GM20431 (cell line): ENCODE results near the gene RGS19.
"Not testable (repeated sequence)": the region's sequence is repeated elsewhere in the genome, so short reads cannot be mapped to it uniquely, and the experiment has no call there.

Experiments
- in situ Hi-C: fragments of 300-500 bp; cut with MseI, MboI; formaldehyde crosslinking; loops from one replicate; pipeline ENCODE4 v1.15.0; 2020; ENCODE audit warnings: low sequenced_read_pairs; ENCODE audit not compliant: unreplicated experiment

The RGS19 gene

GRCh38 chr20:64095927-64096326, 16.6 kb upstream of the RGS19 start:
- in situ Hi-C loops = no loop called here

- in situ Hi-C loops = no loop called here
Observed at GRCh38 chr20:64095455-64095854, 16.1 kb upstream of the RGS19 start.

GRCh38 chr20:64093013-64093503, 13.7 kb upstream of the RGS19 start:
- in situ Hi-C loops = no loop called here

GRCh38 chr20:64092258-64093012, 13.1 kb upstream of the RGS19 start:
- in situ Hi-C loops = no loop called here

DNA sequence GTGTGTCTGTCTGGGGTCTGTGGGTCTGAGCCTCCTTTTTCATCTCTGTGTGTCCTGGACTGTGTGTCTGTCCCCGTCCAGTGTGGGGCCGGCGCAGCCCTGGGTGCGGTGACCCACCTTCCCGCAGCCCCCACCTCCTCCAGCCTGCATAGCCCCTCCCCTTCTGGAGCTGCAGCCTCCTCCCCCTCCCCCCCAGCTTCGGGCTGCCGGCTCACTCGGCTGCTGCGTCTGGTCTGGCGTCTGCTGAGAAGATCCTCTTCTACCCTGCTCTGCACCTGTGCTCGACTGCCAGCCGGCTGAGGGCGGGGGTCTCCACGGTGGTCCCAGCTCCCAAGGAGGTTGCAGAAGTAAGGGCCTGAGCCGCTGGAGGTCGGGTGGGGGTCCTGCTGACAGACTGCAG, 12.5 kb upstream of the RGS19 start:
- in situ Hi-C loops = no loop called here

DNA sequence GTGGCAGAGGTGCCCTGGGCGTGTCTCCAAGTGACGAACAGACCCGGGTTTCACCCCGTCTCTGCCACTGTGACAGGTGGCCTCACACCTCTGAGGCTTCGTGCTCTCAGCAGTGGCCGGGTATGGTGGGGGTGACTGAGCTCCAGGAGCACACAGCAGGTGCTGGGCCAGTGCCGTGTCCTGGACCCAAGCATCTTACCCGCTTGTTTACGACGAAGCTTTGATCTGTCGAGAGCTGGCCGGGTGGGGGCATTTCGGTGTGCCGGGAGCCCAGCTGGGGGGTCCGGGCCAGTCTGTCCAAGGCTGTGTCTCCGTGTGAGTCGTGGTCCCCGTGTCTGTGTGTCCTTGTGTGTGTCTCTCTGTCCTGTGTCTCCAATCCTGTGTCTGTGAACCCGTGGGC, 12.0 kb upstream of the RGS19 start:
- in situ Hi-C loops = no loop called here

- in situ Hi-C loops = no loop called here
Observed at GRCh38 chr20:64090165-64090564, 10.8 kb upstream of the RGS19 start.

- in situ Hi-C loops = not testable (repeated sequence)
Observed at GRCh38 chr20:64088586-64088985, 9.3 kb upstream of the RGS19 start.

DNA sequence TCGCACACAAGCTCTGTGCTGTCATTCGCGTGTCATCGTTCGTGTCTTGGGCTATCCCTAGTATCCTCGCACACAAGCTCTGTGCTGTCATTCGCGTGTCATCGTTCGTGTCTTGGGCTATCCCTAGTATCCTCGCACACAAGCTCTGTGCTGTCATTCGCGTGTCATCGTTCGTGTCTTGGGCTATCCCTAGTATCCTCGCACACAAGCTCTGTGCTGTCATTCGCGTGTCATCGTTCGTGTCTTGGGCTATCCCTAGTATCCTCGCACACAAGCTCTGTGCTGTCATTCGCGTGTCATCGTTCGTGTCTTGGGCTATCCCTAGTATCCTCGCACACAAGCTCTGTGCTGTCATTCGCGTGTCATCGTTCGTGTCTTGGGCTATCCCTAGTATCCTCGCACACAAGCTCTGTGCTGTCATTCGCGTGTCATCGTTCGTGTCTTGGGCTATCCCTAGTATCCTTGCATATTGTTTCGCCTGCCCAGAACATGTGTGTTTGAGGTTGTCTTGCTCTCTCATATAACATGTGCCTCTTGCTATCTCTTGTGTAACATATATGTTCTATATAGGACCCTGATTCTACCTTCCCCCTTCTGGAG, 8.0 kb upstream of the RGS19 start:
- in situ Hi-C loops = not testable (repeated sequence)

GRCh38 chr20:64086801-64087200, 7.5 kb upstream of the RGS19 start:
- in situ Hi-C loops = no loop called here

DNA sequence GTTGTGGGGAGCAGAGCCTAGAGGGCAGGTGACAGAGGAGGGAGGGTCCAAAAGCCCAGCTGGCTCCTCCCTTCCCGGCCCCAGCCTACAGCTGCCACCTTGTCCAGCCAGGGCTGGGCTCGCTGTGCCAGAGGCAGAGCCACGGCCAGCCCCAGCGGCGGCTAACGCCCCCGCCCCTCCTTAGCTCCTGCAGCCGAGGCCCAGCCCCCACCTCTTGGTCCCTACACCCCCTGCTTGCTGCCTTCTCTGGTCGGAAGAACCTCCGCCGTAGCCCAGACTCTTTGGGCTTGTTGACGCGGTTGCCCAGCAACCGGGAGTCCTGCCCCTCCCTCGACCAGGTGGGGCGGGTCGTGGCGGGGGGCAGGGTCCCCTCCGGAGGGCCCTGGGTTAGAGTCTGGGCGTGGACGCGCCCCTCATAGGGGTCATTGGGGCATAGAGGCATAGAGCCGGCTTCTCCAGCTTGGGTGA, 5.4 kb upstream of the RGS19 start:
- in situ Hi-C loops = no loop called here

DNA sequence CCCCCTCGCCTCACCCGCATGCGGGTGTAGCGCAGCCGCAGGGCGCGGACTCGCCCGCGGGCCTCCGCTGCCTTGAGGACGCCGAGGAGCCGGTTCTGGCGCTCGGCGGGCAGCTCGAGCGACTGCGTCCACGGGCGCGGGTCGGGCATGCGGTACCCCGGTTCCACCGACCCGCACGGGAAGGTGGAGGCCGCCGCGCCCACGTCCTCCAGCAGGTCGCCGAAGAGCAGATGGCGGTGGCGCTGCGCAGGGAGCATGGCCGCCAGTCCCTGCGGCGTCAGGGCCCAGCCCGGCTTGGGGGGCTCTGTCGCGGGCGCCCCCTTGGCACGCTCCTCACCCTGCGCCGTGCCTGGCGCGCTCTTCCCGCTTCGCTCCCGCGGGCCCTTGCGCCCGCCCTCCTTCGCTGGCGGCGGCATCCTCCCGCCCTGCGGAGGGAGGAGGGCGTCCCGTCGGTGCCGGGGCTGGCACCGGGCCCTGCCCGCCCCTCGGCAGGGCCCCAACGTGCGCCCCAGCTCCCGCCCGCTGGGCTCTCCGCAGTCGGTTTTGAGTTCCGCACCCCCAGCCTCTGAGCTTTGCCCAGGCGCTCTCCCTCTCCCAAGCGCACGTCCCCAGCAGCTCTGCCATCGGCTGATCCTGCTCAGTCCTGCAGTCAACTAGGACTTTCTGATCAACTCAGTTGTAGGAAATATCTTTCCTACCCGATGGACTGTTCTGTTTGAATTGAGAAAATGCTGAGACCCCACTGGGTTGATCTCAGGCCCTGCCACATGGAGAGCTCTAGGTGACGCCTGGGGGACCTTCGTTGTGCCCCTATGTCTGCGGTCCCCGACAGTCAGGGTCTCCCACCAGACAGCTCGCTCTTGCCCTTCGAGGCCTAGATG, 4.7 kb upstream of the RGS19 start, which contains the start of gene LKAAEAR1:
Gene LKAAEAR1, minus strand, starts transcription at position 595 of the 881 bp plus-strand sequence. Its CDS starts 179 bp downstream, at position 416.
- in situ Hi-C loops = no loop called here

- in situ Hi-C loops = no loop called here
Observed at GRCh38 chr20:64083378-64083803, 4.1 kb upstream of the RGS19 start.

DNA sequence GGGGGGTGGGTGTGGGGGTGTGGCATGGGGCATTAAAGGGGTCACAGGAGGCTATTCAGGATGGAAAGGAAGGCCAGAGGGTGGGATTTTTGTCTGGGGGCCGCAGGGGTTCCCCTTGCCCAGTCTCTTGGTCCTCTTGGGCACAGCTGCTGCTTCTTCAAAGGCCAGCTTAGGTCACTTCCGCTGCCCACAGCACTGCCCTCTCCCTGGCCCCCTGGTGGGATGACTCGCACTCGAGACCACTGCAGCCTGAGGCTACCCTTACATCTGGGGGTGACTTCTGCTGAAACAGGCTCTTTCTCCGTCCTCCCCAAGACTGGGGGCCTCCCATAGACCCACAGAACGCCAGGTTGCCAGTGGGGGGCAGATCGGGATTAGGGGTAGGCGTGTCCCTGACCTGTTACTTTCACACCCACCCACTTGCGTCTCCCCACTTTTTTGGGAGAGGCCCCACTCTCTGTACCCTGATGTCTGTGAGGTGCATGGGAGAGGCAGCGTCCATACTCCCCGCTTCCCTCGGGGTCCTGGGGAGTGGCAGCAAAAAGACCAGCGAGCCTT, 3.6 kb upstream of the RGS19 start:
- in situ Hi-C loops = no loop called here

DNA sequence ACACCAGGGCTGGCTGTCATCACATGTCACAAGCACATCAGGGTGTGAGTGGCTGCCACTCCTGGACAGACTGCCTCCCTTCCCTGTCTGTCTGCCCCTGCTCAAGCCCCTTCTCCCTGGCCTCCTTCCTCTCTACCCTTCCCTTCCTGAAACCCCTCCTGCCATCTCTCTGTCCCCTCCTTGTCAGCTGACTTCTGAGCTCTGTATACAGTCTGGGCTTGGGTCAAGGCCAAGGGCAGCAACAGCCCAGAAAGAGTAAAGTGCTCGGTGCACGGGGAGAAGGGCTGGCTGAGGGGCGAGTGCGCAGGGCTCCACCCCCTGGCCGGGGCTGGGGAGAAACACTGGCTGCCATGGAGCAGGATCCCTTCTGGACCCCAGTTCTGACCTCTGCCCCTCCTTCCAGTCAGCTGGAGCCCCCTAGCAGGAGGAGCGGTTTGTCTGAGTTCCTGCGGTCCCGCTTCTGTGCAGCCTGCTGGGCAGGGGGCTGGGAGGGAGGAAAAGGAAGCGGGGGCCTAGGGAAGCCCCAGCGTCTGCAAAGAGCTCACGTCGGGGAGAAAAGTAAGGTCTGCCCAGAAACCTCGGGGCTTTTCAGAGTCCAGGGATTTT, 2.9 kb upstream of the RGS19 start:
- in situ Hi-C loops = no loop called here

DNA sequence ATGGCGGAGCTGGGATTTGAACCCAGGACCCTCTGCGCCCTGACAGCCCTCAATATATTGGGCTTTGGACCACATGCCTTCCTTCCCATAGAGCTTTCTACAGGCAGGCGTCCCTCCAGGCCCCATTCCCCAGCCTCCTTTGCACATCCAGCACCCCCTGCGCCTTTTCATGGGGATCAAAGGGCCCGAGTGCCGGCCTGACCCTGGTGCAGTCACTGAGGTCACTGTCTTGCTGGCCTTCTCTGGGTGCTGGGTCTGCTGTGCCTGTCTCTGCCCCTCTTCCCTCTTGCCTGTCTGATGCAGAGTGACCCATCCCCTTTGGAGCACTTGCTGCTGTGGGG, 2.3 kb upstream of the RGS19 start:
- in situ Hi-C loops = no loop called here

GRCh38 chr20:64080813-64081623, 1.7 kb upstream of the RGS19 start:
- in situ Hi-C loops = no loop called here

- in situ Hi-C loops = no loop called here
Observed at GRCh38 chr20:64080013-64080812, 895 bp upstream of the RGS19 start, which contains the start of gene OPRL1. Gene OPRL1, plus strand, starts transcription at chr20:64080082. Its CDS starts 12,639 bp downstream, at chr20:64092721.
